HG03280 (cell line): Measurements from ENCODE around the gene KMT2C.
"Not testable (repeated sequence)": the region's sequence is repeated elsewhere in the genome, so short reads cannot be mapped to it uniquely, and the experiment has no call there.

ENCODE experiments used
- ATAC-seq: cut with Tn5 transposase; IDR thresholded peaks from one replicate; pipeline ENCODE4 v1.9.1; 2021; ENCODE audit warnings: mild to moderate bottlenecking, moderate library complexity; ENCODE audit not compliant: unreplicated experiment

KMT2C gene

DNA sequence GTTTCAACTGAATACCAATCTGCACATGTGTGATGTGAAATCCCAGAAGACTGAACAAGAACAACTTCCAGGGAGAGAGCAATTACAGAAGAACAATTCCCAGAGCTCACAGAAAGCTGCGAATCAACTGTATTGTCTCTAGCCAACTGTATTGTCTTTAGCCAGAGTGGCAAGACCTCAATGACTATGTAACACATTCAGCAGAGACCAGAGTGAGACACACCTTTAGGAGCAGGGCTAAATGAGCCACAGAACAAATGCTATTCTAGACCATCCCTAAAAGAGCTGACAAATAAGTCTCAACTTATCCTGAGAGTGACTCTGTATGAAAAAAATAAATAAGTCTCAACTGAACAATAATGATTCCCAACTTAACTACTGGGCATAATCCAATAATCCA is 72.0 kb downstream of the KMT2C start:
- ATAC-seq = no peak

DNA sequence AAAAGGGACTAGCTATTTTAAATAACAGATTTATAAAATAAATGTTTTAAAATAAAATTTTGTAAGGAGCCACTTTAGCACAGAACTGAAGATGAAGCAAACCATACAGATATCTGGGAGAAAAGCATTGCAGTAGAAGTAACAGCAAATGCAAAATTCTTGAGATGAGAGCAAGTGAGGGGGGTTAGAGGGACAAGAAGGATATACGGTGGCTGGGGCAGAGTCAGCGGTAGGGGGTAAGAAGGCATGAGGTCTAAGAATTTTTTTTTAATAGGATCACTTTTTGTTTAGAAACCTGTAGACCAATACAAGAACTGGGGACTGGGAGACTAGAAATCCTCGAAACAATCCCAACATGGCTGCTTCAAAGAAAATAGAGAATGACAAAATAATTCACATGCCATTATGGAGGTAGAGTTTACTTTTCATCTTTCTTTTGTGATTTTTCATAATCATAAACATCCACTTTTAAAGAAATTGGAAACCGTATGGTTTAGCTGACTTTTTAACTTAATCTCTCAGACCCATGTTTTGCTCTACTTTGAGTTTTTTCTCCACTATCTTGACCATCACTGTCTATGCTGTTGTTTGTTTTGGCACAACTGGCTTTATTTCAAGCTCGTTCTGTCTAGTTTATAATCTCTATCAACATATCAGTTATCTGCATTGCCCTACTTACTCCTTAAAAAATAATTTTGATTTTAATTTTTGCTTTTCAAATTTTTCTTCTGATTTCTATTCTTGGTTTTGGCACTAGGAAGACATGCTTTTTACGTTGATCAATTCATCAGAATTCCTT is 73.5 kb downstream of the KMT2C start:
- ATAC-seq = no peak

DNA sequence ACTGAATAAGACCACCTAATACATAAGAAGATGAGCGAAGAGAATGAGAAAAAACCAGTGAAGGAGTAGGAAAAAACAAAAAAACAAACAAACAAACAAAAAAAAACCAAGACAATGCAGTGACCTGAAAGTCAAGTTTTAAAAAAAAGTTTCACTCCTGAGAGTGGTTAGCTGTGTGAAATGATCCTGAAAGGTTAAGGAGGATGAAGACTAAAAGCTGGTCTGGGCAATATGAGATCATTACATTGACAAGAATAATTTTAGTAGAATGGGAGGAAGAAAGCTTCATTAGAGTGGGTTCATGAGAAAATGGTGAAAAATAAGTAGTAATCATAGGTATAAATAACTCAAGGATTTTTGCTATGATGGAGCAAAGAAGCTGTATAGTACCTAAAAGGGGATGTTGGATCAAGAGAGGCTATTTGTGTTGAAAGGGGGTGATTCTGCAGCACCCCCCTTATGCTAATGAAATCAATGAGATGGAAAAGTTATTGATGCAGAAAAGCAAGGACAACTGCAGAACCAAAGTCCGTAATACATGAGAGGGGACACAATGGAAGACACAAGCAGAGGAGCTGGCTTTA is 80.2 kb downstream of the KMT2C start:
- no peak for ATAC-seq

DNA sequence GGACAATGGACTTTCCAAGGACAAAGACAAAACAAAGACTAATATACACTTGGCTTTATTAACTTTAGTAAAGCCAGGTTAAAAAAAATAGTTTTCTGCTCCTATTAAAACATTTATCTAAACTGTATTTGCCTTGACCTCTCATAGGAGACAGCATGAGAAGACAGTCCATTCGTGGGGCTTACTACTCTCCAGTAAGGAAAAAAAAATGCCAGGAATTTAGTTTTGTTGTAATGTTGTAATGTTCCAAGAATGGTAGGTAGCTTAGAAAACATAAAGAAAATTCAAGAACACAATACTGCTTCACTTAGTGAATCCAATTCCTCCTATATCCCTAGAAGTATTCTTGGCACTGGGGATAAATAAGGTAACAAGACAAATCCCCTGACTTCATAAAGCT is 81.7 kb downstream of the KMT2C start:
- no peak for ATAC-seq

DNA sequence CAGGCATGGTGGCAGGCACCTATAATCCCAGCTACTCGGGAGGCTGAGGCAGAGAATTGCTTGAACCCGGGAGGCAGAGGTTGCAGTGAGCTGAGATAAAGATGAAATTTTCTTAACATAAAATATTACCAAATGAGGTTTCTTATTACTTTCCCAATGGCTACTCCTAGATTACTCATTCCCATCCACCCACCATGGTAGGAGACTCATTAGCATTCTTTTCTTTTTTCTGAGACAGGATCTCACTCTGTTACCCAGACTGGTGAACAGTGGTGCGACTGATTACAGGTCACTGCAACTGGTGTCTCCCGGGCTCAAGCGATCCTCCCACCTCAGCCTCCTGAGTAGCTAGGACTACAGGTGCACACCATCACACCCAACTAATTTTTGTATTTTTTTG is 82.5 kb downstream of the KMT2C start:
- not testable (repeated sequence) for ATAC-seq

DNA sequence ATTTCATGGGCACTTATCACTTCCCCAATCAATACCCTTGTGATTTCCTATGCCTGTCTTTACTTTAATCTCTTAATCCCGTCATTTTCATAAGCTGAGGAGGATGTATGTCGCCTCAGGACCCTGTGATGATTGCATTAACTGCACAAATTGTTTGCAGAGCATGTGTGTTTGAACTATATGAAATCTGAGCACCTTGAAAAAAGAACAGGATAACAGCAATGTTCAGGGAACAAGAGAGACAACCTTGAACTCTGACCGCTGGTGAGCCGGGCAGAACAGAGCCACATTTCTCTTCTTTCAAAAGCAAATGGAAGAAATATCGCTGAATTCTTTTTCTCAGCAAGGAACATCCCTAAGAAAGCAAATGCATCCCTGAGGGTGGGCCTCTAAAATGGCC is 84.1 kb downstream of the KMT2C start:
- ATAC-seq = not testable (repeated sequence)

DNA sequence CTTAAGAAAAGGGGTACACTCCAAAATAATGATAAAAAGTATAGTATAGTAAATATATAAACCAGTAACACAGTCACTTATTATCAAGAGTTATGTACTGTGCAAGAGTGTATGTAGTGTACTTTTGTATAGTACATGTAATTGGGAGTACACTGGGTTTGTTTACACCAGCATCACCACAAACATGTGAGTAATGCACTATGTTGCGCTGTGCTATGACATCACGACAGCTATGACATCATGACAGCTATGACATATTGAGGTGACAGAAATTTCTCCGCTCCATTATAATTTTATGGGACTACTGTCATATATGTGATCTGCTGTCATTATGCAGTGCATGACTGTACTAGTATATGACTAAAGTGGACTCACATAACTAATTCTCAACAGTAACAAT is 84.6 kb downstream of the KMT2C start:
- ATAC-seq = no peak

DNA sequence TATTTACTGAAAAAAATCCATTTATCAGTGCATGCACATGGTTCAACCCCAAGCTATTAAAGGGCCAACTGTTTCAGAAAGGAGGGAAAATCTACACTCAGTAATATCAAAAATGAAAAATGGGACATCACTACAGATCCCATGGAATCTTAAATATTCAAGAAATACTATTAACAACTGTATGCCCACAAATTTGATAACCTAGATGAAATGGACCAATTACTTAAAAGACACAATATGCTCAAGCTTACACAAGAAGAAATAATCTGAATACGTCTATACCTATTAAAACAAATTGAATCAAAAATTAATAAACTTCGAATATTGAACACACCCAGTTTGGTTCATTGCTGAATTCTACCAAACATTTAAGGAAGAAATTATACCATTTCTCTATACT is 87.9 kb downstream of the KMT2C start:
- ATAC-seq = no peak

DNA sequence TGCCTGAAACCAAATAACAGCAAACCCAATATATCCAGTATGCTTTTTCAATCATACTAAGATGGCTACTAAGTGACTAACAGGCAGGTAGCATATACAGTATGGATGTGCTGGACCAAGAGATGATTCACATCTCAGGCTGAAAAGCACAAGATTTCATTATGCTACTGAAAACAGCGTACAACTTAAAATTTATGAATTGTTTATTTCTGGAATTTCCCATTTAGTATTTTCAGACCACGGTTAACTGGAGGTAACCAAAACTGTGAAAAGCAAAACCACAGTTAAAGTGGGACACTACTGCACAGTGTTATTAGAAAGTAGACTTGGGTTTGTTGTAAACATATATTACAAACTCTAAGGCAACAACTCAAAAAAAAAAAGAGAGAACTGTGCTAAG is 91.5 kb downstream of the KMT2C start:
- ATAC-seq = no peak

DNA sequence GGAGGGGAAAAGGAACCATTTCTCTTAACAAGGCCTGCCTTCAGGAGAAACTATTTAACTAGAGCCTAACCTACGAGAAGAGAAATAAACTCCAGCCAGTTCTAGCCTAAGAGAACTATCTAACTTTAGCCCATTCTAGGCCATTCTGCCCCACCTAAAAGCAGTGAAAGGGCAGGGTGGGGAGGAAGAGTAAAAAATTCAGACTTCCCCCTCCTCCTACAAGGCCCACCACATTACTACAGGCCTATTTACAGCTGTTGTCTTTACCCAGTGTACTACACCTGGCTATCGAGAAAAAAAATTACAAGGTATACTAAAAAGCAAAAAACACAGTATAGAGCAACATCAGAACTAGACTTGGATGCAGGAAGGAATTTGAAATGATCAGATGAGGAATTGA is 93.0 kb downstream of the KMT2C start:
- no peak for ATAC-seq

DNA sequence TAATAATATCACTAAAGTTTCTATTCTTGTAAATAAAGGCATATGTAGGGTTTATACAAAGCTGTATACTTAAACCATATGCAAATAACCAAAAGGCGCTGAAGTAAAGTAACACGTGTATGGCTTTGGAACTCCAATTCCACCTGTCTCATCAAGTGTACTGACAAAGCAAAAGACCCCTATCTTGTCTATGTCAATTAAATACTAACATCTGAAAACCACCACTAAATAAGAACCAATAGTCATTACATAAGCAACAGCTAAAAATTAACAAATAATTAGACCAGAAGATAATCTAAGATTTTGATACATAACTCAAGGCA is 93.9 kb downstream of the KMT2C start:
- ATAC-seq = no peak

DNA sequence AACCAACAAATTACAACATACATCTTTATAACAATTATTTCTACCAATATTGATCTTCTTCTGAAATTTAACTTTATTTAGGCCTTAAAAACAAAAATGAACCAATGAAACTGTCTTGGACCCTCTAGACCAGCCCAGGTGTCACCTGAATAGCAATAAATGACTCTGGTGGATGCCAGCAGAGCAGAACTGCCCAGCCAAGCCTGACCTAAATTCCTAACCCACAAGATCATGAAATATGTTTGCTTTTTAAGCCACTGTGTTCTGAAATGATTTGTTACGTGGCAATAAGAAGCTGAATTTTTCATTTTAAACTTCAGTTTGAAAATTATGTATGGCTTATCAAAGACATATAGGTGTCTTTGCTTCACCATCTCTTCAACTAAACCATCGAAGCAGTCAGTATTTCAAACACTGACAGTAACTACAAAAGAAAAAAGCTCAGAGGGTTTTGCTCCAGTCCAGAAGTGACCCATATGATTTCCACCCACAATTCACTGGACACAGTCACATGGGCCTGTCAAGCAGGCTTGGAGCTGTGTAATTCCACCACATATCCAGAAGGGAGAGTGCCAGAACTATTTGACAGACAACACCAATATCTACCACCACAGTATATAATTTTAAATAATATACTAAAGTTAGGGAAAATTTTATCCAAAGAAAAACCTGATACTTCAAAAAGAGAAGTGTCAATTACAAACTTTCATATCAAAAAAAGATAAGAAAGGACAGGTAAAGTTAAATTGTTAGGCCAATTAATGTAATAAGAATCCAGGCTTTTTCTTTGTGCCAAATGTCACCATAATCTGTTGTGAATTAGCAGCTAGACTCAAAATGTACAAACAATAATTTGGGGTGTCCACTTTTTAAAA is 94.5 kb downstream of the KMT2C start:
- ATAC-seq = no peak

DNA sequence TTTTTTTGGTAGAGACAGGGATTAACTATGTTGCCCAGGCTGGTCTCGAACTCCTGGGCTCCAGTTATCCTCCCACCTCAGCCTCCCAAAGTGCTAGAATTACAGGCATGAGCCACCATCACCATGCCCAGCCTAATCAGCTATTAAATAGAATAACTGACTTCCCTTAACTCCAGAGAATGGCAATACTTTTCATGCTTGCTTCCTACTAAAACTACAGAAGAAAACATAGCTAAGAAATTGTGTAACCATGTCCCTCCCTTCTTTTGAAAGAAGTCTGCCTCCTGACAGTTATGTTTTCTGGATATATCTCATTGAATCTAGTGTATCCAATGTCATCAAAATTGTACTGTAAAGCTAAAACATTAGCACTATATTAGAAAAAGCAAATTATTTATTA is 95.6 kb downstream of the KMT2C start:
- no peak for ATAC-seq

DNA sequence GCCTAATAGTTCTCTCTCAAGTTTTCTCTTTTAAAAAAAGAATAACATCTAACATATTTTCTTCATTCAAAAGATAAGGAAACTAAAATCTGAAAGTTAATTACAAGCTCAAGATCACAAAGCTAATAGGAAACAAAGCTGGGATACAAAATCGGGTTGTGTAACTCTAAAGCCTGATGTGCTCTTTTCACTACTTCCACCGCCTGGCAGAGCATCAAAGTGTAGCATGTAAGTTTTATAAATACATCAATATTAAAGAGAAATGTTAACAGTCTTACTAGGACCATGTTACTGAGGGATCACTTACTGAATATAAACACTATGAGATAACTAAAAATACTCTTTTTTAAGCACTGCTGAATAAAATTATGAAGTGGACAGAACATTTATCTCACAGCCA is 97.2 kb downstream of the KMT2C start:
- ATAC-seq = no peak

DNA sequence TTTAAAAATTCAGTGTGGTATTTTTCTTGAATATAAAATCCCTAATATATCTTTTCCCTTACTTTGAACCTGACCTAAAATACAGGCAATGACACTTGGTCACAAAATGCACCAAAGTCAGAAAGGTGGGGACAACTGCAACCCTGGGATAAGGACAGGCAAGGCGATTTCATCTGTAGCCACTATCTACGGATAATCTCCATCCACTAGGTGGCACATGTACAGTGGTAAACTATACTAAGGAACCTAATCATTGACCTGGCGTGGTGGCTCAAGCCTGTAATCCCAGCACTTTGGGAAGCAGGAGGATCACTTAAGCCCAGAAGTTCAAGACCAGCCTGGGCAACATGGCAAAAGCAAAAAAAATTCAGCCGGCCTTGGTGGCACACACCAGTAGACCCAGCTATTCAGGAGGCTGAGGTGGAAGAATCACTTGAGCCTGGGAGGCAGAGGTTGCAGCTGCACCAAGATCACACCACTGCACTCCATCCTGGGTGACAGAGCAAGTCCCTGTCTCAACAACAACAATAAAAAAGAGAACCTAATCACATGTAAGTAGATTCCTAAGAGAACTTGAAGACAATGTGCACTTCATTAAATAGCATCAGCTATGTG is 98.9 kb downstream of the KMT2C start:
- ATAC-seq = no peak

DNA sequence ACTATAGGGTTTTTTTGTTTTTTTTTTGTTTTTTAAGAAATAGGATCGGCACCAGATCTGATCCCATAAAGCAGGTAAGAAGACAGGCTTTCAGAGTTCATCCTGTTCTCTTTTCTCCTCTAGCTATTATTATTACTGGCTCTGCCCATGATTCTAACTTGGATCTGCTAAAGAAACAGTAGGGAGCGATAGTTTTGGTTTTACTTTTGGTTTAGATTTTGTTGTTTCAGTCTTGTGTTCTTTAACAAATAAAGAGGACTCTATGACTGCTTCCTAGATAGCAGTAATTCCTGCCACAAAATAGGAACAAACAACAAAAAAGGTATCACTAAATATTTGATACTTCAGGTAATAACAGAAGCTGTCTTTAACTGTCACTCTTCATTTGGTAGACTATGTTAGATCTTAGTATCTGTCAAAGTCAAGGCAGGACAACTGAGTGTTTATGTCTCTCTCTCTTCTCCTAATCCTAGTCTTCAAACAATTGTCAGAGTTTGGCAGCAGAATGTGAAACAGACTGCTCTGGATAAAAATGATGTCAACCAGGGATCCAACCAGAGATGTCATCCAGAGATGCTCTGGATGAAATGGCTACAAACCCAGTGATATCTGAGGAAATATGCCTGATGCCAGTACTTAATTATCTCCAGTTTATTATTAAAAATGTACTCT is 99.8 kb downstream of the KMT2C start:
- no peak for ATAC-seq

DNA sequence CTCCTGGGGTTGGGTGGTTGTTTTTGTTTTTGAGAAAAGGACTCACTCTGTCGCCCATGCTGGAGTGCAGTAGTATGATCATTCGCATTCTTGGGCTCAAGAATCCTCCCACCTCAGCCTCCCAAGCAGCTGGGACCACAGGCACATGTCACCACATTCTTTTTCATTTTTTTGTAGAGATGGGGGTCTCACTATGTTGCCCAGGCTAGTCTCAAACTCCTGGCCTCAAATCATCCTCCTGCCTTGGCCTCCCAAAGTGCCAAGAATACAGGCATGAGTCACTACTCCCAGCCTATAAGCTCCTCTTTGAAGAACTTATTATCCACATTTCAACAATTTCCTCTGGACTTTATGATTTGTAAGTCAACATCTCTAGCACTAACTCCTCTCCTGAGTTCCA is 102.7 kb downstream of the KMT2C start:
- no peak for ATAC-seq

DNA sequence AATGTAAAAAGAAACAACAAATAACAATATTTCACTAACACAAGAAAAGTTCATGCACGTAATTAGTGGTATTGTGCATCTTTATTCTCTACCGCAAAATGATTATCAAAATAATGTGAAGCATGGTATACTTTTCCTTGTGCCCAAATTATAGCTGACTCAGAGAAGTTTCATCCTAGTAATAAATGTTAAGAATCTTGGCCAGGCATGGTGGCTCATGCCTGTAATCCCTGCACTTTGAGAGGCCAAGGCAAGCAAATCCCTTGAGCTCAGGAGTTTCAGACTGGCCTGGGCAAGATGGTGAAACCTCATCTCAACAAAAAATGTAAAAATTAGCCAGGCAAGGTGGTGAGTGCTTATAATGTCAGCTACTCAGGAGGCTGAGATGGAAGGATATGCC is 105.0 kb downstream of the KMT2C start:
- ATAC-seq = no peak

DNA sequence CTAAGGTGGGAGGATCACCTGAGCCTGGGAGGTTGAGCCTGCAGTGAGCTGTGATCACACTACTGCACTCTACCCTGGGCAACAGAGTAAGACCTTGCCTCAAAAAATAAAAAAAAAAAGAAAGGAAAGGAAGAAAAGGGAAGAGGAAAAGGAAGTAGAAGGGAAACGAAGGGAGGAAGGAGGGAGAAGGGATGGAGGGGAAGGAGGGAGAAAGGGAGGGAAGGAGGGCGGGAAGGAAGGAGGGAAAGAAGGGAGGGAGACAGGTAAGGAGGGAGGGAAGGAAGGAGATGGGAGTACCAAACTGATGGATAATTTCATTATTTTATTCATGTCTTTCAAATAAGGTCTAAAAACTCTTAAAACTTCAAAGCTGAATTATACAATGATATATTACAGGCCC is 106.3 kb downstream of the KMT2C start:
- no peak for ATAC-seq

DNA sequence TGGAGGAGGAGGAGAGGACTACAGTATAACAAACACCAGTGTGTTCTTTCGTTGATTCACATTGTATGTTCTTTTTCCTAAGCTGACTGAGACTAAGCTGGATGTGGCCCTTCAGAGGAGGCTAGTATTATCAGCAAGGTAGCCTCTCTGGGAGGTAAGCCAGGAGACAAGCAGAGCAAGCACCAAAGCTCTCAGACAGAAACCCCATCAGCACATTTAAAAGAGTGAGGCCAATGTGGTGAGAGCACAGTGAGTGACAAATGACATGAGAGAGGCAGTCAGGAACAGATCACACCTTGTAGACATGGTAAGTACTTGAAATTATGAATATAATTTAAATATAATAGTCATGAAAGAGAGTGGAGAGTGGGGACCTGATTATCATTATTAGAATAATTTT is 107.6 kb downstream of the KMT2C start:
- no peak for ATAC-seq

DNA sequence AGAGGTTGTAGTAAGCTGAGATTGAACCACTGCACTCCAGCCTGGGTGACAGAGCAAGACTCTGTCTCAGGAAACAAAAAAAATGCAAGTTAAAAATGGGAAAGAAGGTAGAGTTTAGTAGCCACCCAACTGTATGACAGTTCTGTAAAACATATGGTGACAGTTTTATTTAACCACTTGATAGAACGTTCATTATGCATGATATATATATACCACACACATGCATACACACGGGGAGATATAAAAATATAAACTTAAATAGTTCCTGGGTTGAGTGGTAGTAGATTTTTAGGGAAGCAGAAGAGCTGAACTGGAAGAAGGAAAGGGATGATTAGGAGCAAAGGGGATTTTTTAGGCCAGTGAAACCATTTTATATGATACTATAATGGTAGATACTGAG is 120.0 kb downstream of the KMT2C start:
- ATAC-seq = no peak
